Keratinocyte (primary cell): ENCODE data around the gene THSD8. TPM values are rescaled to one million over a fixed set of nuclear protein-coding genes. Genes with fewer than 3 reads are reported as not detected.

Experiments
- DNase-seq: peaks from one replicate; pipeline ENCODE4 v3.0.0-alpha.2; 2011; ENCODE audit warnings: low read depth, missing footprints, low spot score
- FAIRE-seq: peaks from 2 replicates; lab custom pipeline; 2011; peaks lifted over from hg19 to GRCh38; lab: Jason Lieb, UNC
- H2AFZ ChIP-seq: 2 replicates; pipeline ENCODE4 v1.6.0; 2012; ENCODE audit warnings: low read length, control low read depth, inconsistent platforms; ENCODE audit not compliant: control insufficient read depth
- H3K27ac ChIP-seq: 2 replicates; pipeline ENCODE4 v1.5.1; 2011; ENCODE audit warnings: low read length; ENCODE audit not compliant: control insufficient read depth, insufficient read depth
- H3K27me3 ChIP-seq: 3 replicates; pipeline ENCODE4 v1.6.0; 2011; ENCODE audit warnings: low read length; ENCODE audit not compliant: control insufficient read depth, insufficient read depth; ENCODE audit errors: extremely low read depth
- H3K36me3 ChIP-seq, 2 experiments: 2 replicates in 1 of 2; 3 replicates in 1 of 2; pipeline ENCODE4 v1.5.1; 2011; ENCODE audit warnings: low read length in 2 of 2, mild to moderate bottlenecking in 1 of 2; ENCODE audit not compliant: control insufficient read depth in 2 of 2, insufficient read depth in 2 of 2; ENCODE audit errors: extremely low read depth in 1 of 2
- H3K4me1 ChIP-seq: 3 replicates; pipeline ENCODE4 v1.5.1; 2011; ENCODE audit warnings: low read length; ENCODE audit not compliant: control insufficient read depth, insufficient read depth; ENCODE audit errors: extremely low read depth
- H3K4me2 ChIP-seq: 3 replicates; pipeline ENCODE4 v1.6.0; 2011; ENCODE audit warnings: low read depth, low read length; ENCODE audit not compliant: control insufficient read depth, insufficient read depth; ENCODE audit errors: extremely low read depth
- H3K4me3 ChIP-seq, 3 experiments: fragments of 200-600 bp in 1 of 3; sonication (generic) in 1 of 3; 2 replicates in 2 of 3; 3 replicates in 1 of 3; pipeline ENCODE4 v1.5.1; 2011 to 2016; ENCODE audit warnings: low read length in 3 of 3, mild to moderate bottlenecking in 3 of 3, control low read depth in 2 of 3, inconsistent platforms in 1 of 3, low read depth in 1 of 3, mixed read lengths in 1 of 3, mixed run types in 1 of 3, moderate library complexity in 1 of 3; ENCODE audit not compliant: control insufficient read depth in 2 of 3, insufficient read depth in 2 of 3; ENCODE audit errors: extremely low read depth in 1 of 3
- H3K79me2 ChIP-seq: 2 replicates; pipeline ENCODE4 v1.6.0; 2012; ENCODE audit warnings: low read length; ENCODE audit not compliant: control insufficient read depth, insufficient read depth
- H3K9ac ChIP-seq: 3 replicates; pipeline ENCODE4 v1.6.0; 2011; ENCODE audit warnings: low read length; ENCODE audit not compliant: control insufficient read depth, insufficient read depth; ENCODE audit errors: extremely low read depth
- H3K9me1 ChIP-seq: 3 replicates; pipeline ENCODE4 v1.6.0; 2011; ENCODE audit warnings: low read length; ENCODE audit not compliant: control insufficient read depth, insufficient read depth; ENCODE audit errors: extremely low read depth
- H3K9me3 ChIP-seq: 2 replicates; pipeline ENCODE4 v1.5.1; 2012; ENCODE audit warnings: low read depth, low read length; ENCODE audit not compliant: control insufficient read depth
- H4K20me1 ChIP-seq: 3 replicates; pipeline ENCODE4 v1.6.0; 2011; ENCODE audit warnings: low read length; ENCODE audit not compliant: control insufficient read depth, insufficient read depth; ENCODE audit errors: extremely low read depth
- EZH2 ChIP-seq: IDR thresholded peaks from one replicate; pipeline ENCODE4 v1.6.1; 2012; ENCODE audit warnings: inconsistent platforms, mild to moderate bottlenecking, low read length, moderate library complexity
- dilution Hi-C: fragments of 300-500 bp; cut with MboI; formaldehyde crosslinking; loops from one replicate; pipeline ENCODE4 v1.7.0; 2020; ENCODE audit warnings: low sequenced_read_pairs; ENCODE audit not compliant: extremely low pct_ligation_motif_present
- polyA plus RNA-seq, 5 experiments: library from polyadenylated mRNA; depleted of rRNA in 3 of 5; stranded (reverse) in 3 of 5; stranded (forward) in 1 of 5; unstranded in 1 of 5; fragments of >200 nt; gene quantifications; 1 replicate in 1 of 5; 2 replicates in 3 of 5; 3 replicates in 1 of 5; pipeline versions ENCODE4 v1.2.1 to v1.2.3, GENCODE V29; 2011 to 2012; ENCODE audit warnings: missing spikeins in 2 of 5, low read depth in 1 of 5, low replicate concordance in 1 of 5
- TF ChIP-seq, protein P1 (sequence below), 3 experiments: IDR thresholded peaks in 1 of 3; conservative IDR thresholded peaks in 1 of 3; optimal IDR thresholded peaks in 1 of 3; 2 replicates in 2 of 3; 3 replicates in 1 of 3; pipeline versions ENCODE3 to v1.5.1; 2011; ENCODE audit warnings: low read length in 3 of 3, mild to moderate bottlenecking in 3 of 3, moderate library complexity in 2 of 3, control low read depth in 1 of 3, inconsistent platforms in 1 of 3; ENCODE audit not compliant: insufficient read depth in 2 of 3; ENCODE audit errors: extremely low read depth in 1 of 3

The THSD8 gene
- polyA plus RNA-seq, 1 donor (not counting 4 experiments of a cell fraction or from before 2014, with no cell fraction given), result 6.6 TPM

DNA sequence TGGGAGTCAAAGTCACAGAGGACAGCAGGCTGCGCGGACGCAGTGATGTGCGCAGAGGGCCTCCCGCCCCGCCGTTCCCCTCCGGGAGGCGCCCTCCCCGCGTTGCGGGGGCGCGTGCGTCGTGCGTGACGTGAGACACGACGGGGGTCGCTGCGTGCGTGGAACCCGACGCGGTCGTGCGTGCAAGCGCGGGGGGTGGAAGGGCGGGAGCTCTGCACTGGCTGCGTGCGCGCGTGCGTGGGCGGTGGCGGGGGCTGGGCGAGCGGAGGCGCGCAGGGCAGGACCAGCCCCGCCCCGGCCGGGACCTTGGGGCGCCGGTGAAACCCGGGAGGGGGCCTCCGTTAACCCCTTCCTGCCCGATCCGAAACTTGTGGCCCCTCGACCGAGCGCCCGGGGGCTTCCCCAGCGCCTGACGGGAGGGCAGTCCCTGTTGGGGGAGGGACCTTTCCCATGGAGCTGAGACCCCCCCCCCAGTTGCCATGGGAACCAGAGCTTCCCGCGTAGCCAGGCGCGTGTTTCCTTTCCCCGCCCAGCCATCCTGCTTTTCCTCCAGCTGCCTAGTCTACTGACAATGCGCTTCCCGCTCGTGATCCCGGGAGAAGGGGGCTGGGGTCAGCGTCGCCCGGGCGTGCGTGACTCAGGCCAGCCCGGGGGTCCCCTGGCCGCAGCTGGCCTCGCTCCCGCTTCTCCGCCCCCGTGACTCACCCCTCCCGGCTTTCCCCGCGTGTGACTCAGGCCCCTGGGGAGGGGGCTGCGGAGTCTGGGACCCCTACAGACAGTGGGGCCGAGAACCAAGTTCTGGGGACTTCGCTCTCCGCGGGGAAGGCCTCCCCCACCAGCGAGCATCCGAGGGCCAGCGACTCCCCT lies 19.2 kb upstream of the THSD8 start:
- H4K20me1 ChIP-seq, result no peaks in the 10 kb centered on the region
- FAIRE-seq, result no peak
- no peak for TF ChIP-seq EZH2
- TF ChIP-seq, protein P1, sequence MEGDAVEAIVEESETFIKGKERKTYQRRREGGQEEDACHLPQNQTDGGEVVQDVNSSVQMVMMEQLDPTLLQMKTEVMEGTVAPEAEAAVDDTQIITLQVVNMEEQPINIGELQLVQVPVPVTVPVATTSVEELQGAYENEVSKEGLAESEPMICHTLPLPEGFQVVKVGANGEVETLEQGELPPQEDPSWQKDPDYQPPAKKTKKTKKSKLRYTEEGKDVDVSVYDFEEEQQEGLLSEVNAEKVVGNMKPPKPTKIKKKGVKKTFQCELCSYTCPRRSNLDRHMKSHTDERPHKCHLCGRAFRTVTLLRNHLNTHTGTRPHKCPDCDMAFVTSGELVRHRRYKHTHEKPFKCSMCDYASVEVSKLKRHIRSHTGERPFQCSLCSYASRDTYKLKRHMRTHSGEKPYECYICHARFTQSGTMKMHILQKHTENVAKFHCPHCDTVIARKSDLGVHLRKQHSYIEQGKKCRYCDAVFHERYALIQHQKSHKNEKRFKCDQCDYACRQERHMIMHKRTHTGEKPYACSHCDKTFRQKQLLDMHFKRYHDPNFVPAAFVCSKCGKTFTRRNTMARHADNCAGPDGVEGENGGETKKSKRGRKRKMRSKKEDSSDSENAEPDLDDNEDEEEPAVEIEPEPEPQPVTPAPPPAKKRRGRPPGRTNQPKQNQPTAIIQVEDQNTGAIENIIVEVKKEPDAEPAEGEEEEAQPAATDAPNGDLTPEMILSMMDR (optimal IDR thresholded peaks at IDR 0.05 in 1 of 3, IDR thresholded peaks at IDR 0.05 in 1 of 3, conservative IDR thresholded peaks at IDR 0.05 in 1 of 3; ENCODE audit: extremely low read depth in 1 of 3, insufficient read depth in 2 of 3, low read length in 3 of 3), result peak in 1 of 3 experiments; percentile 27
- peak overlapping the region; percentile 81 for H3K27ac ChIP-seq
- H3K4me2 ChIP-seq, result peak overlapping the region; percentile 88
- no peaks in the 10 kb centered on the region for H3K36me3 ChIP-seq
- dilution Hi-C loops, result no loop called here
- no peaks in the 10 kb centered on the region for H3K9me1 ChIP-seq
- no peaks in the 10 kb centered on the region for H3K79me2 ChIP-seq
- no peaks in the 10 kb centered on the region for H3K9me3 ChIP-seq
- no peak for DNase-seq
- H3K4me3 ChIP-seq, result peak overlapping the region; percentile 34 to 57 (median 40)
- H3K4me1 ChIP-seq, result peaks cover 70% of the 10 kb centered on the region
- H2AFZ ChIP-seq, result peak overlapping the region; percentile 60
- peak overlapping the region; percentile 73 for H3K9ac ChIP-seq
- no peaks in the 10 kb centered on the region for H3K27me3 ChIP-seq

DNA sequence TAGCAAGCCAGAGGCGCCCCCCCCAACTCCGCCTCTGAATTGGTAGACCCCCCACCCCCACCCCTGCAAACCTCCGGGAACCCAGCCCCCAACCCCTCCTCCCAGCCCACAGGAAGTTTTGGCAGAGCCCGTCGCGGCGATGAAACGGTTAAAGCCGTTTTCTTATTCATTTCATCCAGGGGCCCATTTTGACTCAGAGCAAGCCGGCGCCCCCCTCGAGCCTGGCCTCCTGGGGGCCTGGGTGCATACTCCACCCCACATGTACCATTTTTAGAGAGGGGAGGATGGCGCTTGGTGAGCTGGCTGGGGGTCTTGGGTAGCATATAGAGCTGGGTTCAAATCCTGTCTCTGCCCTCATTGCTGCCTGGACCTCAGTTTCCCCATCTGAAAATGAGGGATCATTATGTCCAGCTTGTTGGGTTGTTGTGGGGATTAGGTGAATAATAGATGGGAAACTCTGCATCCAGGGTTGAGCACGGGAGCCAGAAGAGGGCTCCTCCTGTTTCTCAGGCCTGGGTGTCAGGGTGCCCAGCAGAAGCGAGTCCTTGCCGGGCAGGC lies 18.5 kb upstream of the THSD8 start:
- Histone ChIP-seq H3K4me1 (peaks cover 69% of the 10 kb centered on the region), H2AFZ (no peak overlapping the region)
- dilution Hi-C loops, result no loop called here

More for the DNA sequence above, 18.5 kb upstream of the THSD8 start:
- peak overlapping the region; percentile 73 for H3K9ac ChIP-seq
- H3K4me2 ChIP-seq, result peak overlapping the region; percentile 88
- H3K9me3 ChIP-seq, result no peaks in the 10 kb centered on the region
- no peaks in the 10 kb centered on the region for H3K27me3 ChIP-seq
- H3K36me3 ChIP-seq, result no peaks in the 10 kb centered on the region
- H3K79me2 ChIP-seq, result no peaks in the 10 kb centered on the region
- DNase-seq (no peak), FAIRE-seq (no peak)
- H3K9me1 ChIP-seq, result no peaks in the 10 kb centered on the region
- no peaks in the 10 kb centered on the region for H4K20me1 ChIP-seq
- H3K27ac ChIP-seq, result peak overlapping the region; percentile 81
- H3K4me3 ChIP-seq, result peak overlapping the region in 2 of 3 experiments; percentile 34 to 45
- no peak for TF ChIP-seq EZH2
- TF ChIP-seq, protein P1 (optimal IDR thresholded peaks at IDR 0.05 in 1 of 3, IDR thresholded peaks at IDR 0.05 in 1 of 3, conservative IDR thresholded peaks at IDR 0.05 in 1 of 3; ENCODE audit: extremely low read depth in 1 of 3, insufficient read depth in 2 of 3, low read length in 3 of 3), result no peak
